Activated CD4-positive, alpha-beta T cell treated with anti-CD3 and anti-CD28 coated beads, Interleukin-2, amount 10 ng/mL, durations not matched to agents 7 days and 5 days (primary cell): Measurements from ENCODE around the gene EN1. TPM values are rescaled to one million over a fixed set of nuclear protein-coding genes. Genes with fewer than 3 reads are reported as not detected.

Experiments
- CTCF ChIA-PET: fragments of 350-600 bp; sonication (Branson Sonifier 250); formaldehyde crosslinking; loops from one replicate; lab custom pipeline; 2021; ENCODE audit warnings: antibody characterized with exemption; lab: Charles Lee
- POLR2A ChIA-PET: fragments of 350-600 bp; sonication (Branson Sonifier 250); formaldehyde crosslinking; loops from one replicate; lab custom pipeline; 2021; ENCODE audit warnings: antibody characterized with exemption; lab: Charles Lee
- DNase-seq: peaks from one replicate; pipeline ENCODE4 v3.0.0-alpha.2; 2020
- H3K27ac Mint-ChIP-seq: one replicate; pipeline ENCODE4 v1.8.0; 2021; ENCODE audit warnings: mild to moderate bottlenecking, moderate library complexity, mixed read lengths
- H3K27me3 Mint-ChIP-seq: one replicate; pipeline ENCODE4 v1.8.0; 2021; ENCODE audit warnings: mixed read lengths
- H3K36me3 Mint-ChIP-seq: one replicate; pipeline ENCODE4 v1.8.0; 2021; ENCODE audit warnings: low read depth, mixed read lengths
- H3K4me1 Mint-ChIP-seq: one replicate; pipeline ENCODE4 v1.8.0; 2021; ENCODE audit warnings: mixed read lengths
- H3K4me3 Mint-ChIP-seq: one replicate; pipeline ENCODE4 v1.8.0; 2021; ENCODE audit warnings: mild to moderate bottlenecking, moderate library complexity, mixed read lengths
- H3K9me3 Mint-ChIP-seq: one replicate; pipeline ENCODE4 v1.8.0; 2021; ENCODE audit warnings: mixed read lengths
- total RNA-seq, 2 experiments: library from RNA; stranded (reverse); gene quantifications; one replicate each; pipeline ENCODE4 v1.2.3, GENCODE V29; 2021

EN1 gene
- total RNA-seq, 2 experiments from 2014 or later: not detected

- Mint-ChIP-seq H3K4me3 (peak overlapping the region; percentile 43), H3K4me1 (peaks cover 2% of the 10 kb centered on the region), H3K27me3 (peaks cover 90% of the 10 kb centered on the region), H3K36me3 (no peaks in the 10 kb centered on the region), H3K9me3 (no peaks in the 10 kb centered on the region), H3K27ac (no peak overlapping the region)
- no peak for DNase-seq
- CTCF ChIA-PET: no interaction called here
- POLR2A ChIA-PET: no interaction called here
Observed at GRCh38 chr2:118836411-118836930, 11.0 kb downstream of the EN1 start.

GRCh38 chr2:118835746-118836410 lies 11.6 kb downstream of the EN1 start:
- Mint-ChIP-seq H3K4me1 (peaks cover 2% of the 10 kb centered on the region), H3K36me3 (no peaks in the 10 kb centered on the region), H3K27ac (no peak overlapping the region), H3K4me3 (peak overlapping the region; percentile 43), H3K27me3 (peaks cover 92% of the 10 kb centered on the region), H3K9me3 (no peaks in the 10 kb centered on the region)
- POLR2A ChIA-PET: no interaction called here
- no peak for DNase-seq
- CTCF ChIA-PET: no interaction called here

- Mint-ChIP-seq H3K36me3 (no peaks in the 10 kb centered on the region), H3K4me3 (peak overlapping the region; percentile 30), H3K27me3 (peaks cover 92% of the 10 kb centered on the region), H3K4me1 (peaks cover 2% of the 10 kb centered on the region), H3K9me3 (no peaks in the 10 kb centered on the region), H3K27ac (no peak overlapping the region)
- ChIA-PET POLR2A (no interaction called here), CTCF (interaction anchor here (1.6 to 2.0 kb wide), 2 partner anchors 13 to 20 kb away, joined by 4 to 7 read pairs; partner anchors contain the start of gene EN1)
- DNase-seq: no peak
Observed at GRCh38 chr2:118834901-118835745, 12.3 kb downstream of the EN1 start.

GRCh38 chr2:118834440-118834810 lies 13.0 kb downstream of the EN1 start:
- no peak overlapping the region for H3K27ac Mint-ChIP-seq
- DNase-seq: no peak
- H3K4me1 Mint-ChIP-seq: peaks cover 2% of the 10 kb centered on the region
- no peaks in the 10 kb centered on the region for H3K9me3 Mint-ChIP-seq
- ChIA-PET CTCF (interaction anchor here (1.6 to 2.0 kb wide), 2 partner anchors 13 to 21 kb away, joined by 4 to 7 read pairs; partner anchors contain the start of gene EN1), POLR2A (no interaction called here)
- H3K27me3 Mint-ChIP-seq: peaks cover 90% of the 10 kb centered on the region
- H3K36me3 Mint-ChIP-seq: no peaks in the 10 kb centered on the region
- no peak overlapping the region for H3K4me3 Mint-ChIP-seq

GRCh38 chr2:118833716-118834439 lies 13.6 kb downstream of the EN1 start:
- Mint-ChIP-seq H3K4me3 (no peak overlapping the region), H3K4me1 (peaks cover 2% of the 10 kb centered on the region), H3K27me3 (peaks cover 86% of the 10 kb centered on the region), H3K27ac (no peak overlapping the region), H3K9me3 (no peaks in the 10 kb centered on the region), H3K36me3 (no peaks in the 10 kb centered on the region)
- ChIA-PET CTCF (interaction anchor here (1.6 to 2.0 kb wide), 2 partner anchors 14 to 22 kb away, joined by 4 to 7 read pairs; partner anchors contain the start of gene EN1), POLR2A (no interaction called here)
- DNase-seq: no peak

GRCh38 chr2:118832791-118833715 lies 14.4 kb downstream of the EN1 start:
- CTCF ChIA-PET: interaction anchor here (1.2 to 2.0 kb wide), 3 partner anchors 15 to 22 kb away, joined by 3 to 7 read pairs (median 4); partner anchors contain the start of gene EN1
- H3K4me1 Mint-ChIP-seq: peaks cover 2% of the 10 kb centered on the region
- H3K4me3 Mint-ChIP-seq: no peak overlapping the region
- H3K36me3 Mint-ChIP-seq: no peaks in the 10 kb centered on the region
- no peak for DNase-seq
- POLR2A ChIA-PET: no interaction called here
- no peaks in the 10 kb centered on the region for H3K9me3 Mint-ChIP-seq
- no peak overlapping the region for H3K27ac Mint-ChIP-seq
- peaks cover 85% of the 10 kb centered on the region for H3K27me3 Mint-ChIP-seq

GRCh38 chr2:118832071-118832790 lies 15.2 kb downstream of the EN1 start:
- no peak for DNase-seq
- ChIA-PET POLR2A (no interaction called here), CTCF (interaction anchor here (1.2 kb wide), 1 partner anchor 23 kb away, joined by 3 read pairs; no protein-coding TSS in a partner anchor)
- Mint-ChIP-seq H3K4me3 (no peak overlapping the region), H3K9me3 (no peaks in the 10 kb centered on the region), H3K27me3 (peaks cover 78% of the 10 kb centered on the region), H3K36me3 (no peaks in the 10 kb centered on the region), H3K4me1 (peaks cover 2% of the 10 kb centered on the region), H3K27ac (no peak overlapping the region)

- Mint-ChIP-seq H3K4me3 (no peak overlapping the region), H3K36me3 (no peaks in the 10 kb centered on the region), H3K27ac (no peak overlapping the region), H3K27me3 (peaks cover 75% of the 10 kb centered on the region), H3K9me3 (no peaks in the 10 kb centered on the region), H3K4me1 (peaks cover 4% of the 10 kb centered on the region)
- CTCF ChIA-PET: no interaction called here
- POLR2A ChIA-PET: no interaction called here
- no peak for DNase-seq
Observed at GRCh38 chr2:118830881-118831280, 16.6 kb downstream of the EN1 start.

- ChIA-PET CTCF (no interaction called here), POLR2A (no interaction called here)
- Mint-ChIP-seq H3K4me1 (peaks cover 4% of the 10 kb centered on the region), H3K27me3 (peaks cover 80% of the 10 kb centered on the region), H3K27ac (no peak overlapping the region), H3K36me3 (no peaks in the 10 kb centered on the region), H3K9me3 (no peaks in the 10 kb centered on the region), H3K4me3 (no peak overlapping the region)
- no peak for DNase-seq
Observed at GRCh38 chr2:118830118-118830517, 17.3 kb downstream of the EN1 start.

GRCh38 chr2:118826093-118826492 lies 21.4 kb downstream of the EN1 start:
- Mint-ChIP-seq H3K4me3 (no peak overlapping the region), H3K27me3 (peaks cover 60% of the 10 kb centered on the region), H3K4me1 (peaks cover 4% of the 10 kb centered on the region), H3K9me3 (no peaks in the 10 kb centered on the region), H3K36me3 (no peaks in the 10 kb centered on the region), H3K27ac (no peak overlapping the region)
- no peak for DNase-seq
- ChIA-PET CTCF (interaction anchor here (1.2 kb wide), 1 partner anchor 32 kb away, joined by 3 read pairs; no protein-coding TSS in a partner anchor), POLR2A (no interaction called here)

GRCh38 chr2:118823633-118824032 lies 23.8 kb downstream of the EN1 start:
- ChIA-PET CTCF (no interaction called here), POLR2A (no interaction called here)
- Mint-ChIP-seq H3K27me3 (peaks cover 54% of the 10 kb centered on the region), H3K4me3 (no peak overlapping the region), H3K36me3 (no peaks in the 10 kb centered on the region), H3K9me3 (no peaks in the 10 kb centered on the region), H3K4me1 (peaks cover 4% of the 10 kb centered on the region), H3K27ac (no peak overlapping the region)
- no peak for DNase-seq
